ENCODE data around the gene SH3D21. TPM values are rescaled to one million over a fixed set of nuclear protein-coding genes. Genes with fewer than 3 reads are reported as not detected.

SH3D21 gene
- total and polyA plus RNA-seq, 10 of the 15 experiments (the other 5 are each of a cell fraction or from before 2014, with no cell fraction given) = 0.06 to 5.9 (median 2.4) TPM

GRCh38 chr1:36322786-36323635 lies 16.8 kb downstream of the SH3D21 start:
- BruUV-seq (replicated peaks) = no TSS peak
- in situ Hi-C loops (cut with MboI) (no loop called here), intact Hi-C loops (cut with micrococcal nuclease; ENCODE audit: unreplicated experiment) (no loop called here)
- Histone ChIP-seq H3K27me3 (replicated peaks in 1 of 2; ENCODE audit: control insufficient read depth in 2 of 2, insufficient read depth in 2 of 2, low read length in 1 of 2) (no peaks in the 10 kb centered on the region), H4K20me1 (ENCODE audit: control insufficient read depth, insufficient read depth) (no peaks in the 10 kb centered on the region), H3K79me2 (ENCODE audit: control insufficient read depth, insufficient read depth, low read length) (no peaks in the 10 kb centered on the region), H3K36me3 (ENCODE audit: control insufficient read depth in 2 of 2, insufficient read depth in 2 of 2, low read length in 1 of 2) (no peaks in the 10 kb centered on the region), H2AFZ (ENCODE audit: control insufficient read depth, low read depth, low read length) (no peak overlapping the region; the same call in 1 of the 2 replicates), H3K27ac (ENCODE audit: control insufficient read depth, insufficient read depth) (no peak overlapping the region), H3K4me1 (ENCODE audit: control insufficient read depth, insufficient read depth, low read length) (peaks cover 24% of the 10 kb centered on the region), H3K9me3 (replicated peaks; ENCODE audit: control insufficient read depth, insufficient read depth, low read length) (no peaks in the 10 kb centered on the region), H3K4me3 (peak overlapping the region; percentile 70; the same call in 1 of the 2 replicates), H3K9ac (ENCODE audit: control insufficient read depth, insufficient read depth, low read length) (peak overlapping the region; percentile 44; the same call in 1 of the 2 replicates), H3K4me2 (ENCODE audit: control insufficient read depth, insufficient read depth) (peak overlapping the region; percentile 93)
- DNase-seq (ENCODE audit: low read depth, low spot score) (no peak), ATAC-seq (peak; percentile 65), FAIRE-seq (no peak)
- CTCF ChIA-PET = interaction anchor here (0.6 to 1.7 kb wide), 7 partner anchors 17 to 174 kb away, joined by 3 to 10 read pairs (median 4); partner anchors contain the start of genes SH3D21 and TRAPPC3
- 5% methylated on average over 36 of the region's 83 CpGs for WGBS (ENCODE audit: insufficient coverage, insufficient replicate concordance, low lambda C conversion rate, missing lambda C conversion rate)
- SMC1A ChIA-PET (ENCODE audit: uncharacterized antibody, unreplicated experiment) = interaction anchor here (0.7 to 1.5 kb wide), 3 partner anchors 18 to 99 kb away, joined by 3 read pairs; no protein-coding TSS in a partner anchor
- POLR2A ChIA-PET = interaction anchor here (0.8 to 1.3 kb wide), 2 partner anchors 15 to 16 kb away, joined by 4 read pairs; partner anchors contain the start of gene SH3D21
- RAD21 ChIA-PET (ENCODE audit: unreplicated experiment) = interaction anchor here (0.6 to 1.9 kb wide), 7 partner anchors 13 to 99 kb away, joined by 3 to 5 read pairs (median 4); partner anchors contain the start of gene SH3D21
- TF ChIP-seq KLF5 (IDR thresholded peaks at IDR 0.05; ENCODE audit: partially characterized antibody) (no peak), FOXM1 (IDR thresholded peaks at IDR 0.05; ENCODE audit: low read depth, low read length) (no peak), ZNF687 (IDR thresholded peaks at IDR 0.05) (no peak), LARP7 (IDR thresholded peaks at IDR 0.05) (peak; percentile 52; the same call in 1 of the 2 replicates), CHD2 (IDR thresholded peaks at IDR 0.05; ENCODE audit: borderline replicate concordance, low read depth, low read length) (0 out of 2 replicates have a peak, but pooled peaks have one; percentile 4), EP300 (IDR thresholded peaks at IDR 0.05; ENCODE audit: borderline replicate concordance in 1 of 2, control insufficient read depth in 1 of 2, low read depth in 2 of 2, low read length in 2 of 2) (no peak), POLR2A (IDR thresholded peaks at IDR 0.05; ENCODE audit: low read depth, low read length) (0 out of 2 replicates have a peak, but pooled peaks have one; percentile 18), BACH1 (IDR thresholded peaks at IDR 0.05; ENCODE audit: borderline replicate concordance) (peak; percentile 26; the same call in 1 of the 2 replicates), MTA3 (IDR thresholded peaks at IDR 0.05; ENCODE audit: borderline replicate concordance, low read length) (no peak), TARDBP (IDR thresholded peaks at IDR 0.05; ENCODE audit: borderline replicate concordance) (no peak), BHLHE40 (IDR thresholded peaks at IDR 0.05; ENCODE audit: borderline replicate concordance in 1 of 2, low read depth in 2 of 2, low read length in 1 of 2) (peak in 1 of 2 experiments; percentile 37; a peak in 1 of 4 replicates), BCL11A (IDR thresholded peaks at IDR 0.05; ENCODE audit: low read depth, low read length) (no peak)
- TF ChIP-seq, protein P1, sequence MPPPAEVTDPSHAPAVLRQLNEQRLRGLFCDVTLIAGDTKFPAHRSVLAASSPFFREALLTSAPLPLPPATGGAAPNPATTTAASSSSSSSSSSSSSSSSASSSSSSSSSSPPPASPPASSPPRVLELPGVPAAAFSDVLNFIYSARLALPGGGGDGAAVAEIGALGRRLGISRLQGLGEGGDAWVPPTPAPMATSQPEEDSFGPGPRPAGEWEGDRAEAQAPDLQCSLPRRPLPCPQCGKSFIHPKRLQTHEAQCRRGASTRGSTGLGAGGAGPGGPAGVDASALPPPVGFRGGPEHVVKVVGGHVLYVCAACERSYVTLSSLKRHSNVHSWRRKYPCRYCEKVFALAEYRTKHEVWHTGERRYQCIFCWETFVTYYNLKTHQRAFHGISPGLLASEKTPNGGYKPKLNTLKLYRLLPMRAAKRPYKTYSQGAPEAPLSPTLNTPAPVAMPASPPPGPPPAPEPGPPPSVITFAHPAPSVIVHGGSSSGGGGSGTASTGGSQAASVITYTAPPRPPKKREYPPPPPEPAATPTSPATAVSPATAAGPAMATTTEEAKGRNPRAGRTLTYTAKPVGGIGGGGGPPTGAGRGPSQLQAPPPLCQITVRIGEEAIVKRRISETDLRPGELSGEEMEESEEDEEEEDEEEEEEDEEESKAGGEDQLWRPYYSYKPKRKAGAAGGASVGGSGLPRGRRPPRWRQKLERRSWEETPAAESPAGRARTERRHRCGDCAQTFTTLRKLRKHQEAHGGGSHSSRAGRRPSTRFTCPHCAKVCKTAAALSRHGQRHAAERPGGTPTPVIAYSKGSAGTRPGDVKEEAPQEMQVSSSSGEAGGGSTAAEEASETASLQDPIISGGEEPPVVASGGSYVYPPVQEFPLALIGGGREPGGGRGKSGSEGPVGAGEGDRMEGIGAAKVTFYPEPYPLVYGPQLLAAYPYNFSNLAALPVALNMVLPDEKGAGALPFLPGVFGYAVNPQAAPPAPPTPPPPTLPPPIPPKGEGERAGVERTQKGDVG (CRISPR knock-in tag; IDR thresholded peaks at IDR 0.05) = no peak
